GM23338 (cell line): ENCODE measurements around the gene ABL1. TPM values are rescaled to one million over a fixed set of nuclear protein-coding genes. Genes with fewer than 3 reads are reported as not detected.
A peak's percentile ranks its signal among the peaks of the same experiment; 100 is the strongest.

ENCODE experiments used
- ATAC-seq: fragments of 200-7000 bp; cut with Tn5 transposase; 3 replicates; pipeline ENCODE4 v1.9.1; 2020
- DNase-seq: peaks from one replicate; pipeline ENCODE4 v3.0.0-alpha.2; 2015; ENCODE audit warnings: low spot score
- H2AFZ ChIP-seq: fragments of 200-600 bp; sonication (generic); 2 replicates; pipeline ENCODE4 v1.8.0; 2016; ENCODE audit warnings: antibody characterized with exemption, mild to moderate bottlenecking, moderate library complexity
- H3F3A ChIP-seq: fragments of 200-600 bp; sonication (generic); replicated peaks from 2 replicates; pipeline ENCODE4 v1.8.0; 2017; ENCODE audit warnings: antibody characterized with exemption, mixed run types, low read depth
- H3K27ac ChIP-seq: fragments of 200-600 bp; sonication (generic); 2 replicates; pipeline ENCODE4 v1.6.1; 2016; ENCODE audit warnings: low read depth
- H3K27me3 ChIP-seq: fragments of 200-600 bp; sonication (generic); 2 replicates; pipeline ENCODE4 v1.8.0; 2016; ENCODE audit warnings: mild to moderate bottlenecking, mixed run types, moderate library complexity; ENCODE audit not compliant: insufficient read depth
- H3K36me3 ChIP-seq: fragments of 200-600 bp; sonication (generic); 2 replicates; pipeline ENCODE4 v1.8.0; 2016; ENCODE audit warnings: mild to moderate bottlenecking; ENCODE audit not compliant: insufficient read depth
- H3K4me1 ChIP-seq: fragments of 200-600 bp; sonication (generic); 2 replicates; pipeline ENCODE4 v1.8.0; 2016; ENCODE audit warnings: mild to moderate bottlenecking, moderate library complexity; ENCODE audit not compliant: insufficient read depth
- H3K4me2 ChIP-seq: fragments of 200-600 bp; sonication (generic); 2 replicates; pipeline ENCODE4 v1.7.1; 2017; ENCODE audit warnings: mixed run types
- H3K4me3 ChIP-seq: fragments of 200-600 bp; sonication (generic); 2 replicates; pipeline ENCODE4 v1.6.1; 2016; ENCODE audit warnings: mixed run types
- H3K79me2 ChIP-seq: fragments of 200-600 bp; sonication (generic); replicated peaks from 2 replicates; pipeline ENCODE4 v1.8.0; 2017; ENCODE audit warnings: mild to moderate bottlenecking; ENCODE audit not compliant: insufficient read depth
- H3K9me2 ChIP-seq: fragments of 200-600 bp; sonication (generic); 2 replicates; pipeline ENCODE4 v1.8.0; 2017; ENCODE audit not compliant: insufficient read depth
- H4K20me1 ChIP-seq: fragments of 200-600 bp; sonication (generic); replicated peaks from 2 replicates; pipeline ENCODE4 v1.8.0; 2017; ENCODE audit warnings: mild to moderate bottlenecking; ENCODE audit not compliant: insufficient read depth
- H3K27ac Mint-ChIP-seq: 2 replicates; pipeline ENCODE4 v1.8.0; 2020; ENCODE audit warnings: inconsistent platforms, mild to moderate bottlenecking, moderate library complexity, mixed read lengths
- H3K27me3 Mint-ChIP-seq: 3 replicates; pipeline ENCODE4 v1.8.0; 2022; ENCODE audit warnings: low read depth, mild to moderate bottlenecking, moderate library complexity, mixed read lengths, inconsistent platforms; ENCODE audit not compliant: insufficient read depth, poor library complexity
- H3K36me3 Mint-ChIP-seq: 3 replicates; pipeline ENCODE4 v1.8.0; 2021; ENCODE audit warnings: low read depth, mild to moderate bottlenecking, inconsistent platforms, moderate library complexity, mixed read lengths
- H3K4me1 Mint-ChIP-seq: 3 replicates; pipeline ENCODE4 v1.8.0; 2020; ENCODE audit warnings: mild to moderate bottlenecking, inconsistent platforms, mixed read lengths
- H3K4me3 Mint-ChIP-seq: 3 replicates; pipeline ENCODE4 v1.8.0; 2021; ENCODE audit warnings: moderate library complexity, mild to moderate bottlenecking, inconsistent platforms, mixed read lengths
- H3K9me3 Mint-ChIP-seq: 3 replicates; pipeline ENCODE4 v1.8.0; 2020; ENCODE audit warnings: moderate library complexity, mild to moderate bottlenecking, inconsistent platforms, mixed read lengths
- CREB1 ChIP-seq: fragments of 250-450 bp; sonication (Bioruptor Pico); IDR thresholded peaks from 2 replicates; pipeline ENCODE4 v1.5.0; 2020; ENCODE audit warnings: low read depth, mild to moderate bottlenecking, moderate library complexity
- CTCF ChIP-seq, 2 experiments: fragments of 200-600 bp in 1 of 2; sonication (generic) in 1 of 2; conservative IDR thresholded peaks; 2 replicates each; pipeline versions ENCODE4 v1.5.1 to v1.6.1; 2016 to 2017; ENCODE audit warnings: antibody characterized with exemption in 2 of 2, low read depth in 2 of 2, mild to moderate bottlenecking in 2 of 2, moderate library complexity in 1 of 2
- ETS1 ChIP-seq: IDR thresholded peaks from 2 replicates; pipeline ENCODE4 v1.6.1; 2016; ENCODE audit warnings: antibody characterized with exemption
- EZH2 ChIP-seq: fragments of 200-600 bp; sonication (generic); IDR thresholded peaks from one replicate; pipeline ENCODE4 v1.8.0; 2017; ENCODE audit warnings: antibody characterized with exemption, mild to moderate bottlenecking, low read depth; ENCODE audit not compliant: unreplicated experiment
- EZH2phosphoT487 ChIP-seq: fragments of 200-600 bp; sonication (generic); IDR thresholded peaks from one replicate; pipeline ENCODE4 v1.8.1; 2018; ENCODE audit warnings: antibody characterized with exemption; ENCODE audit not compliant: unreplicated experiment
- JUNB ChIP-seq: IDR thresholded peaks from one replicate; pipeline ENCODE4 v1.6.1; 2016; ENCODE audit warnings: antibody characterized with exemption; ENCODE audit not compliant: unreplicated experiment
- NANOG ChIP-seq: IDR thresholded peaks from 2 replicates; pipeline ENCODE4 v1.6.1; 2016; ENCODE audit warnings: antibody characterized with exemption, borderline replicate concordance
- POLR2AphosphoS5 ChIP-seq: IDR thresholded peaks from 2 replicates; pipeline ENCODE4 v1.6.1; 2016; ENCODE audit warnings: antibody characterized with exemption, low read depth
- STAT1 ChIP-seq: IDR thresholded peaks from one replicate; pipeline ENCODE4 v1.6.1; 2016; ENCODE audit warnings: antibody characterized with exemption; ENCODE audit not compliant: unreplicated experiment
- ZNF114 ChIP-seq: fragments of 250-450 bp; sonication (Bioruptor Pico); IDR thresholded peaks from 2 replicates; pipeline ENCODE4 v1.5.0; 2020; ENCODE audit warnings: mild to moderate bottlenecking, moderate library complexity
- ZNF331 ChIP-seq: fragments of 250-450 bp; sonication (Bioruptor Pico); IDR thresholded peaks from 2 replicates; pipeline ENCODE4 v1.5.0; 2020; ENCODE audit warnings: low read depth, mild to moderate bottlenecking, moderate library complexity
- polyA plus RNA-seq: library from polyadenylated mRNA; unstranded; fragments of >200 nt; fragmentation: Nextera tagmentation; extraction: Ambion mirVana; gene quantifications from 2 replicates; pipeline ENCODE4 v1.2.1, GENCODE V29; 2016
- total RNA-seq: library from RNA; depleted of rRNA; stranded (reverse); fragments of >200 nt; shearing (Covaris generic); gene quantifications from 2 replicates; pipeline ENCODE4 v1.2.3, GENCODE V29; 2014
- TF ChIP-seq, protein P1 (sequence below): IDR thresholded peaks from one replicate; pipeline ENCODE4 v1.6.1; 2018; ENCODE audit warnings: antibody characterized with exemption; ENCODE audit not compliant: unreplicated experiment
- TF ChIP-seq, protein P2 (sequence below): fragments of 250-450 bp; sonication (Bioruptor Pico); IDR thresholded peaks from 2 replicates; pipeline ENCODE4 v1.5.0; 2020; ENCODE audit warnings: mild to moderate bottlenecking, moderate library complexity

Gene ABL1
- total and polyA plus RNA-seq, 2 experiments from 2014 or later: 20.7 to 85.1 TPM

- peaks cover 3% of the 10 kb centered on the region; the same call in 1 of the 2 replicates for H3K79me2 ChIP-seq
- no peaks in the 10 kb centered on the region for H3K9me2 ChIP-seq
- no peak for TF ChIP-seq EZH2phosphoT487
- TF ChIP-seq ZNF331 (CRISPR knock-in tag): no peak
- TF ChIP-seq, protein P1, sequence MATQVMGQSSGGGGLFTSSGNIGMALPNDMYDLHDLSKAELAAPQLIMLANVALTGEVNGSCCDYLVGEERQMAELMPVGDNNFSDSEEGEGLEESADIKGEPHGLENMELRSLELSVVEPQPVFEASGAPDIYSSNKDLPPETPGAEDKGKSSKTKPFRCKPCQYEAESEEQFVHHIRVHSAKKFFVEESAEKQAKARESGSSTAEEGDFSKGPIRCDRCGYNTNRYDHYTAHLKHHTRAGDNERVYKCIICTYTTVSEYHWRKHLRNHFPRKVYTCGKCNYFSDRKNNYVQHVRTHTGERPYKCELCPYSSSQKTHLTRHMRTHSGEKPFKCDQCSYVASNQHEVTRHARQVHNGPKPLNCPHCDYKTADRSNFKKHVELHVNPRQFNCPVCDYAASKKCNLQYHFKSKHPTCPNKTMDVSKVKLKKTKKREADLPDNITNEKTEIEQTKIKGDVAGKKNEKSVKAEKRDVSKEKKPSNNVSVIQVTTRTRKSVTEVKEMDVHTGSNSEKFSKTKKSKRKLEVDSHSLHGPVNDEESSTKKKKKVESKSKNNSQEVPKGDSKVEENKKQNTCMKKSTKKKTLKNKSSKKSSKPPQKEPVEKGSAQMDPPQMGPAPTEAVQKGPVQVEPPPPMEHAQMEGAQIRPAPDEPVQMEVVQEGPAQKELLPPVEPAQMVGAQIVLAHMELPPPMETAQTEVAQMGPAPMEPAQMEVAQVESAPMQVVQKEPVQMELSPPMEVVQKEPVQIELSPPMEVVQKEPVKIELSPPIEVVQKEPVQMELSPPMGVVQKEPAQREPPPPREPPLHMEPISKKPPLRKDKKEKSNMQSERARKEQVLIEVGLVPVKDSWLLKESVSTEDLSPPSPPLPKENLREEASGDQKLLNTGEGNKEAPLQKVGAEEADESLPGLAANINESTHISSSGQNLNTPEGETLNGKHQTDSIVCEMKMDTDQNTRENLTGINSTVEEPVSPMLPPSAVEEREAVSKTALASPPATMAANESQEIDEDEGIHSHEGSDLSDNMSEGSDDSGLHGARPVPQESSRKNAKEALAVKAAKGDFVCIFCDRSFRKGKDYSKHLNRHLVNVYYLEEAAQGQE: no peak
- TF ChIP-seq NANOG: no peak
- no peak for TF ChIP-seq JUNB
- TF ChIP-seq ETS1: no peak
- TF ChIP-seq CTCF (conservative IDR thresholded peaks at IDR 0.05; ENCODE audit: low read depth in 2 of 2): no peak
- TF ChIP-seq, protein P2, sequence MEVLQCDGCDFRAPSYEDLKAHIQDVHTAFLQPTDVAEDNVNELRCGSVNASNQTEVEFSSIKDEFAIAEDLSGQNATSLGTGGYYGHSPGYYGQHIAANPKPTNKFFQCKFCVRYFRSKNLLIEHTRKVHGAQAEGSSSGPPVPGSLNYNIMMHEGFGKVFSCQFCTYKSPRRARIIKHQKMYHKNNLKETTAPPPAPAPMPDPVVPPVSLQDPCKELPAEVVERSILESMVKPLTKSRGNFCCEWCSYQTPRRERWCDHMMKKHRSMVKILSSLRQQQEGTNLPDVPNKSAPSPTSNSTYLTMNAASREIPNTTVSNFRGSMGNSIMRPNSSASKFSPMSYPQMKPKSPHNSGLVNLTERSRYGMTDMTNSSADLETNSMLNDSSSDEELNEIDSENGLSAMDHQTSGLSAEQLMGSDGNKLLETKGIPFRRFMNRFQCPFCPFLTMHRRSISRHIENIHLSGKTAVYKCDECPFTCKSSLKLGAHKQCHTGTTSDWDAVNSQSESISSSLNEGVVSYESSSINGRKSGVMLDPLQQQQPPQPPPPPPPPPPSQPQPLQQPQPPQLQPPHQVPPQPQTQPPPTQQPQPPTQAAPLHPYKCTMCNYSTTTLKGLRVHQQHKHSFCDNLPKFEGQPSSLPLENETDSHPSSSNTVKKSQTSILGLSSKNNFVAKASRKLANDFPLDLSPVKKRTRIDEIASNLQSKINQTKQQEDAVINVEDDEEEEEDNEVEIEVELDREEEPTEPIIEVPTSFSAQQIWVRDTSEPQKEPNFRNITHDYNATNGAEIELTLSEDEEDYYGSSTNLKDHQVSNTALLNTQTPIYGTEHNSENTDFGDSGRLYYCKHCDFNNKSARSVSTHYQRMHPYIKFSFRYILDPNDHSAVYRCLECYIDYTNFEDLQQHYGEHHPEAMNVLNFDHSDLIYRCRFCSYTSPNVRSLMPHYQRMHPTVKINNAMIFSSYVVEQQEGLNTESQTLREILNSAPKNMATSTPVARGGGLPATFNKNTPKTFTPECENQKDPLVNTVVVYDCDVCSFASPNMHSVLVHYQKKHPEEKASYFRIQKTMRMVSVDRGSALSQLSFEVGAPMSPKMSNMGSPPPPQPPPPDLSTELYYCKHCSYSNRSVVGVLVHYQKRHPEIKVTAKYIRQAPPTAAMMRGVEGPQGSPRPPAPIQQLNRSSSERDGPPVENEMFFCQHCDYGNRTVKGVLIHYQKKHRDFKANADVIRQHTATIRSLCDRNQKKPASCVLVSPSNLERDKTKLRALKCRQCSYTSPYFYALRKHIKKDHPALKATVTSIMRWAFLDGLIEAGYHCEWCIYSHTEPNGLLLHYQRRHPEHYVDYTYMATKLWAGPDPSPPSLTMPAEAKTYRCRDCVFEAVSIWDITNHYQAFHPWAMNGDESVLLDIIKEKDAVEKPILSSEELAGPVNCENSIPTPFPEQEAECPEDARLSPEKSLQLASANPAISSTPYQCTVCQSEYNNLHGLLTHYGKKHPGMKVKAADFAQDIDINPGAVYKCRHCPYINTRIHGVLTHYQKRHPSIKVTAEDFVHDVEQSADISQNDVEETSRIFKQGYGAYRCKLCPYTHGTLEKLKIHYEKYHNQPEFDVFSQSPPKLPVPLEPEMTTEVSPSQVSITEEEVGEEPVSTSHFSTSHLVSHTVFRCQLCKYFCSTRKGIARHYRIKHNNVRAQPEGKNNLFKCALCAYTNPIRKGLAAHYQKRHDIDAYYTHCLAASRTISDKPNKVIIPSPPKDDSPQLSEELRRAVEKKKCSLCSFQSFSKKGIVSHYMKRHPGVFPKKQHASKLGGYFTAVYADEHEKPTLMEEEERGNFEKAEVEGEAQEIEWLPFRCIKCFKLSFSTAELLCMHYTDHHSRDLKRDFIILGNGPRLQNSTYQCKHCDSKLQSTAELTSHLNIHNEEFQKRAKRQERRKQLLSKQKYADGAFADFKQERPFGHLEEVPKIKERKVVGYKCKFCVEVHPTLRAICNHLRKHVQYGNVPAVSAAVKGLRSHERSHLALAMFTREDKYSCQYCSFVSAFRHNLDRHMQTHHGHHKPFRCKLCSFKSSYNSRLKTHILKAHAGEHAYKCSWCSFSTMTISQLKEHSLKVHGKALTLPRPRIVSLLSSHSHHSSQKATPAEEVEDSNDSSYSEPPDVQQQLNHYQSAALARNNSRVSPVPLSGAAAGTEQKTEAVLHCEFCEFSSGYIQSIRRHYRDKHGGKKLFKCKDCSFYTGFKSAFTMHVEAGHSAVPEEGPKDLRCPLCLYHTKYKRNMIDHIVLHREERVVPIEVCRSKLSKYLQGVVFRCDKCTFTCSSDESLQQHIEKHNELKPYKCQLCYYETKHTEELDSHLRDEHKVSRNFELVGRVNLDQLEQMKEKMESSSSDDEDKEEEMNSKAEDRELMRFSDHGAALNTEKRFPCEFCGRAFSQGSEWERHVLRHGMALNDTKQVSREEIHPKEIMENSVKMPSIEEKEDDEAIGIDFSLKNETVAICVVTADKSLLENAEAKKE (CRISPR knock-in tag): no peak
- TF ChIP-seq EZH2: no peak
- TF ChIP-seq ZNF114 (CRISPR knock-in tag): no peak
- TF ChIP-seq STAT1: no peak
- TF ChIP-seq POLR2AphosphoS5: no peak
- no peak for TF ChIP-seq CREB1 (CRISPR knock-in tag)
- Mint-ChIP-seq H3K36me3 (peaks cover 3% of the 10 kb centered on the region; the same call in 1 of the 3 replicates), H3K9me3 (no peaks in the 10 kb centered on the region; the same call in 2 of the 3 replicates), H3K4me1 (peaks cover 2% of the 10 kb centered on the region; the same call in 2 of the 3 replicates), H3K27me3 (no peaks in the 10 kb centered on the region), H3K27ac (no peak overlapping the region), H3K4me3 (no peak overlapping the region)
- H3K36me3 ChIP-seq: no peaks in the 10 kb centered on the region
- H2AFZ ChIP-seq: no peak overlapping the region
- no peaks in the 10 kb centered on the region for H4K20me1 ChIP-seq
- H3K27me3 ChIP-seq: no peaks in the 10 kb centered on the region
- H3K4me1 ChIP-seq: no peaks in the 10 kb centered on the region
- 0 out of 2 replicates have a peak overlapping the region, but pooled peaks have one; percentile 22 for H3K27ac ChIP-seq
- H3F3A ChIP-seq: no peaks in the 10 kb centered on the region
- no peak overlapping the region for H3K4me2 ChIP-seq
- H3K4me3 ChIP-seq: no peak overlapping the region
- ATAC-seq (no peak), DNase-seq (no peak)
Measured at GRCh38 chr9:130810609-130811136, 24.4 kb upstream of the ABL1 start.
